Osteocyte (in vitro differentiated cells): Measurements from ENCODE around the gene PIP4K2C. TPM values are rescaled to one million over a fixed set of nuclear protein-coding genes. Genes with fewer than 3 reads are reported as not detected.

Experiments
- DNase-seq: peaks from one replicate; pipeline ENCODE4 v3.0.0; 2021; ENCODE audit warnings: mixed read lengths; ENCODE audit not compliant: unreplicated experiment; ENCODE audit errors: extremely low spot score
- H3K27ac Mint-ChIP-seq: one replicate; pipeline ENCODE4 v1.8.0; 2021; ENCODE audit warnings: mild to moderate bottlenecking, mixed read lengths; ENCODE audit not compliant: unreplicated experiment
- H3K27me3 Mint-ChIP-seq: one replicate; pipeline ENCODE4 v1.8.0; 2021; ENCODE audit warnings: mixed read lengths; ENCODE audit not compliant: unreplicated experiment
- H3K36me3 Mint-ChIP-seq: one replicate; pipeline ENCODE4 v1.8.0; 2021; ENCODE audit warnings: mixed read lengths; ENCODE audit not compliant: unreplicated experiment
- H3K4me1 Mint-ChIP-seq: one replicate; pipeline ENCODE4 v1.8.0; 2021; ENCODE audit warnings: mixed read lengths; ENCODE audit not compliant: unreplicated experiment
- H3K4me3 Mint-ChIP-seq: one replicate; pipeline ENCODE4 v1.8.0; 2021; ENCODE audit warnings: mild to moderate bottlenecking, moderate library complexity, mixed read lengths; ENCODE audit not compliant: unreplicated experiment
- H3K9me3 Mint-ChIP-seq: one replicate; pipeline ENCODE4 v1.8.0; 2021; ENCODE audit warnings: mixed read lengths; ENCODE audit not compliant: unreplicated experiment
- CTCF ChIP-seq: fragments of 200-600 bp; sonication (generic); IDR thresholded peaks from 2 replicates; pipeline ENCODE4 v1.5.0; 2021; ENCODE audit warnings: antibody characterized with exemption, mild to moderate bottlenecking, moderate library complexity
- total RNA-seq: library from RNA; stranded (reverse); gene quantifications from 2 replicates; pipeline ENCODE4 v1.2.1, GENCODE V29; 2021

PIP4K2C gene
- total RNA-seq, 1 donor from 2014 or later = 30.4 TPM

- Mint-ChIP-seq H3K4me1 (peaks cover 40% of the 10 kb centered on the region), H3K27me3 (peaks cover 2% of the 10 kb centered on the region)
Observed at GRCh38 chr12:57605811-57606311, 14.9 kb downstream of the PIP4K2C start.

GRCh38 chr12:57606399-57606798, 15.4 kb downstream of the PIP4K2C start:
- DNase-seq = no peak
- Mint-ChIP-seq H3K4me3 (no peak overlapping the region), H3K27ac (no peak overlapping the region), H3K27me3 (peaks cover 2% of the 10 kb centered on the region), H3K36me3 (peaks cover 13% of the 10 kb centered on the region), H3K4me1 (peaks cover 42% of the 10 kb centered on the region), H3K9me3 (no peaks in the 10 kb centered on the region)
- TF ChIP-seq CTCF = no peak

More at GRCh38 chr12:57605811-57606311, 14.9 kb downstream of the PIP4K2C start:
- Mint-ChIP-seq H3K27ac (peak overlapping the region; percentile 35), H3K4me3 (peak overlapping the region; percentile 79), H3K36me3 (peaks cover 18% of the 10 kb centered on the region), H3K9me3 (no peaks in the 10 kb centered on the region)
- TF ChIP-seq CTCF = no peak
- no peak for DNase-seq

GRCh38 chr12:57606821-57607220, 15.8 kb downstream of the PIP4K2C start:
- Mint-ChIP-seq H3K4me1 (peaks cover 42% of the 10 kb centered on the region), H3K27ac (no peak overlapping the region), H3K27me3 (peaks cover 2% of the 10 kb centered on the region), H3K4me3 (no peak overlapping the region), H3K36me3 (peaks cover 9% of the 10 kb centered on the region), H3K9me3 (no peaks in the 10 kb centered on the region)
- no peak for DNase-seq
- no peak for TF ChIP-seq CTCF

- Mint-ChIP-seq H3K27ac (no peak overlapping the region), H3K9me3 (no peaks in the 10 kb centered on the region), H3K27me3 (peaks cover 2% of the 10 kb centered on the region), H3K4me1 (peaks cover 47% of the 10 kb centered on the region), H3K36me3 (no peaks in the 10 kb centered on the region), H3K4me3 (no peak overlapping the region)
- no peak for TF ChIP-seq CTCF
- DNase-seq = no peak
Observed at GRCh38 chr12:57607958-57608663, 17.1 kb downstream of the PIP4K2C start.

GRCh38 chr12:57609101-57609780, 18.2 kb downstream of the PIP4K2C start:
- H3K9me3 Mint-ChIP-seq = no peaks in the 10 kb centered on the region
- peaks cover 36% of the 10 kb centered on the region for H3K4me1 Mint-ChIP-seq
- H3K27ac Mint-ChIP-seq = peak overlapping the region; percentile 28
- peaks cover 2% of the 10 kb centered on the region for H3K27me3 Mint-ChIP-seq
- no peak for TF ChIP-seq CTCF
- peaks cover 1% of the 10 kb centered on the region for H3K36me3 Mint-ChIP-seq
- no peak overlapping the region for H3K4me3 Mint-ChIP-seq
- no peak for DNase-seq
